ENCODE data around the gene CACNA1E.
"Not testable (repeated sequence)": the region's sequence is repeated elsewhere in the genome, so short reads cannot be mapped to it uniquely, and the experiment has no call there.

The CACNA1E gene

GRCh38 chr1:181517181-181517875 lies 34.0 kb downstream of the CACNA1E start:
- DNase-seq (ENCODE audit: low spot score) = no peak

- no peak for DNase-seq (ENCODE audit: low spot score)
Measured at GRCh38 chr1:181518152-181518551, 34.8 kb downstream of the CACNA1E start.

GRCh38 chr1:181522864-181523263 lies 39.5 kb downstream of the CACNA1E start:
- no peak for DNase-seq (ENCODE audit: low spot score)

GRCh38 chr1:181525104-181525721 lies 41.9 kb downstream of the CACNA1E start:
- no peak for DNase-seq (ENCODE audit: low spot score)

- not testable (repeated sequence) for DNase-seq (ENCODE audit: low spot score)
Measured at GRCh38 chr1:181528241-181528640, 44.9 kb downstream of the CACNA1E start.

GRCh38 chr1:181531441-181531840 lies 48.1 kb downstream of the CACNA1E start:
- no peak for DNase-seq (ENCODE audit: low spot score)

- no peak for DNase-seq (ENCODE audit: low spot score)
Measured at GRCh38 chr1:181531951-181532600, 48.8 kb downstream of the CACNA1E start.

- DNase-seq (ENCODE audit: low spot score) = no peak
Measured at GRCh38 chr1:181538836-181539235, 55.5 kb downstream of the CACNA1E start.

- DNase-seq (ENCODE audit: low spot score) = no peak
Measured at GRCh38 chr1:181541458-181541857, 58.1 kb downstream of the CACNA1E start.

- DNase-seq (ENCODE audit: low spot score) = no peak
Measured at GRCh38 chr1:181541947-181542346, 58.6 kb downstream of the CACNA1E start.

- DNase-seq (ENCODE audit: low spot score) = not testable (repeated sequence)
Measured at GRCh38 chr1:181542406-181542805, 59.1 kb downstream of the CACNA1E start.

GRCh38 chr1:181545395-181545794 lies 62.1 kb downstream of the CACNA1E start:
- DNase-seq (ENCODE audit: low spot score) = no peak

- DNase-seq (ENCODE audit: low spot score) = no peak
Measured at GRCh38 chr1:181548497-181548896, 65.2 kb downstream of the CACNA1E start.

GRCh38 chr1:181551249-181551648 lies 67.9 kb downstream of the CACNA1E start:
- DNase-seq (ENCODE audit: low spot score) = no peak

GRCh38 chr1:181551754-181552153 lies 68.4 kb downstream of the CACNA1E start:
- no peak for DNase-seq (ENCODE audit: low spot score)

- DNase-seq (ENCODE audit: low spot score) = no peak
Measured at GRCh38 chr1:181554465-181554864, 71.1 kb downstream of the CACNA1E start.

- DNase-seq (ENCODE audit: low spot score) = no peak
Measured at GRCh38 chr1:181556631-181557030, 73.3 kb downstream of the CACNA1E start.

GRCh38 chr1:181557313-181557712 lies 74.0 kb downstream of the CACNA1E start:
- no peak for DNase-seq (ENCODE audit: low spot score)

GRCh38 chr1:181558416-181558815 lies 75.1 kb downstream of the CACNA1E start:
- no peak for DNase-seq (ENCODE audit: low spot score)

GRCh38 chr1:181559142-181559541 lies 75.8 kb downstream of the CACNA1E start:
- DNase-seq (ENCODE audit: low spot score) = no peak

- no peak for DNase-seq (ENCODE audit: low spot score)
Measured at GRCh38 chr1:181562395-181562794, 79.1 kb downstream of the CACNA1E start.

GRCh38 chr1:181568736-181569135 lies 85.4 kb downstream of the CACNA1E start:
- DNase-seq (ENCODE audit: low spot score) = no peak

GRCh38 chr1:181577475-181577874 lies 94.2 kb downstream of the CACNA1E start:
- DNase-seq (ENCODE audit: low spot score) = no peak
